ENCODE results near the gene PREX1.

The PREX1 gene

DNA sequence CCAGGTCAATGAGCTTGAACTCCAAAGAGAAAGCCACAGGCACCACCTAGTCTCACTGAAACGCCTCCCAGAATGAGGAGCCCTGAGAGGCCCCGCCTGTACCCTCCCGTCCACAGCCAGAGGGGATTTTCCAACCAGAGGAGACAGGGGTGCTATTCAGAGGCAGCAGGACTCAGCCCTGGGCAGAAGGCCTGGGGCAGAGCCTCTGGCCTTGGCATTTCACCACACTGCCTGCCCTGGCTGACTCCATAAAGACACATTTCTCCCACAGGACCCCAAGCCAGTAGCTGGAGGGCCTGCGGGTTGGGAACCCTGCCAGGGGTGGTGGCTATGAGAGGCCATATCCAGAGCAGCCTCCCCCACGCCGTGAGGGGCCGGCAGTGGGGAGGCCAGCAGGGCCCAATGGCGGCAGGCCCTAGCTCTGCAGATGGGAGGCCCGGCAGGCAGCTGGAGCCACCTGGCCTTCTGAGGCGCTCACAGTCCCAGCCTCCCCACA, 159.3 kb downstream of the PREX1 start:
- no peak overlapping the region; a peak in 1 of 20 replicates for H3K4me3 ChIP-seq
- peak overlapping the region in 6 of 11 experiments; percentile 19 to 63 (median 46); a peak in 10 of 22 replicates for H3K9ac ChIP-seq
- no peaks in the 10 kb centered on the region for H3K27me3 ChIP-seq
- peak overlapping the region in 8 of 11 experiments; percentile 24 to 67 (median 42); a peak in 14 of 22 replicates for H3K27ac ChIP-seq
- H3K9me3 ChIP-seq (replicated peaks in 1 of 11), result peaks cover 0 to 13% (median 0%) of the 10 kb centered on the region in 11 experiments; a peak in 3 of 22 replicates
- peaks cover 0 to 96% (median 0%) of the 10 kb centered on the region in 11 experiments; a peak in 7 of 22 replicates for H4K20me1 ChIP-seq
- no peak for TF ChIP-seq Cebpa-rat (IDR thresholded peaks at IDR 0.05)
- H3K4me2 ChIP-seq, result peak overlapping the region in 10 of 11 experiments; percentile 68 to 91 (median 76); a peak in 19 of 22 replicates
- H3K4me1 ChIP-seq, result peaks cover 26 to 48% (median 35%) of the 10 kb centered on the region in 10 experiments
- H3K36me3 ChIP-seq, result peaks cover 0 to 93% (median 12%) of the 10 kb centered on the region in 11 experiments; a peak in 14 of 22 replicates

- Histone ChIP-seq H3K36me3 (peaks cover 0 to 93% (median 12%) of the 10 kb centered on the region in 11 experiments; a peak in 14 of 22 replicates), H3K9ac (peak overlapping the region in 4 of 11 experiments; percentile 41 to 63 (median 56); a peak in 8 of 22 replicates), H3K4me1 (peaks cover 26 to 47% (median 38%) of the 10 kb centered on the region in 10 experiments), H3K4me3 (no peak overlapping the region), H4K20me1 (peaks cover 0 to 96% (median 0%) of the 10 kb centered on the region in 11 experiments; a peak in 7 of 22 replicates), H3K27ac (peak overlapping the region in 8 of 11 experiments; percentile 24 to 67 (median 42); a peak in 11 of 22 replicates), H3K4me2 (peak overlapping the region in 10 of 11 experiments; percentile 68 to 91 (median 76); a peak in 18 of 22 replicates), H3K27me3 (no peaks in the 10 kb centered on the region), H3K9me3 (replicated peaks in 1 of 11) (peaks cover 0 to 13% (median 0%) of the 10 kb centered on the region in 11 experiments; a peak in 3 of 22 replicates)
- TF ChIP-seq Cebpa-rat (IDR thresholded peaks at IDR 0.05), result no peak
These were observed 159.8 kb downstream of the PREX1 start for GRCh38 chr20:48667889-48668413.

DNA sequence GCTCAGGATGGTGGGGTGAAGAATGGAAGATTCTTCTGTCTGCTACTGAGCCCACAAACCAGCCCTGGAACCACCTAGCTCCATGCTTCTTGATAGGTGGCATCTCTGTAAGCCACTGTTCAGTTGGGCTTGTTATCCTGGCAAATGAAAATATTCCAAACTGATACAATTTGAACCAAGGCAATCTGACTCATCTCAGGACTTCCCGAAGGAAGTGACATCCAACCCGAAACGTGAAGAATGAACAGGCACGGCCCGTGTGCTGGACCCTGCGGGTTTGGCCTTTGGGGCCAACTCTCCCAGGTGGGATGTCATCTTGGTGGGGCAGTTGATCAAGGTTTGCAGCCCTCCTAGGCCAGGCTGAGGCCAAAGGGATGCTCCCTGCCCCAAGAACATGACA, 160.3 kb downstream of the PREX1 start:
- H3K4me2 ChIP-seq, result peak overlapping the region in 9 of 11 experiments; percentile 71 to 91 (median 78); a peak in 14 of 22 replicates
- H3K4me3 ChIP-seq, result no peak overlapping the region
- peaks cover 0 to 13% (median 0%) of the 10 kb centered on the region in 11 experiments; a peak in 3 of 22 replicates for H3K9me3 ChIP-seq (replicated peaks in 1 of 11)
- peak overlapping the region in 1 of 11 experiments; percentile 67; a peak in 1 of 22 replicates for H3K27ac ChIP-seq
- no peak for TF ChIP-seq Cebpa-rat (IDR thresholded peaks at IDR 0.05)
- no peaks in the 10 kb centered on the region for H3K27me3 ChIP-seq
- peaks cover 0 to 93% (median 12%) of the 10 kb centered on the region in 11 experiments; a peak in 14 of 22 replicates for H3K36me3 ChIP-seq
- H3K4me1 ChIP-seq, result peaks cover 26 to 52% (median 42%) of the 10 kb centered on the region in 10 experiments
- peaks cover 0 to 96% (median 0%) of the 10 kb centered on the region in 11 experiments; a peak in 7 of 22 replicates for H4K20me1 ChIP-seq
- H3K9ac ChIP-seq, result 0 out of 22 replicates have a peak overlapping the region, but pooled peaks of 1 of the 11 experiments have one; percentile 3

GRCh38 chr20:48665785-48666184, 162.0 kb downstream of the PREX1 start:
- H3K36me3 ChIP-seq, result peaks cover 0 to 90% (median 15%) of the 10 kb centered on the region in 11 experiments; a peak in 14 of 22 replicates
- H3K4me1 ChIP-seq, result peaks cover 18 to 63% (median 52%) of the 10 kb centered on the region in 10 experiments
- H3K4me2 ChIP-seq, result no peak overlapping the region
- H3K27me3 ChIP-seq, result no peaks in the 10 kb centered on the region
- no peak overlapping the region for H3K9ac ChIP-seq
- no peak for TF ChIP-seq Cebpa-rat (IDR thresholded peaks at IDR 0.05)
- peaks cover 0 to 9% (median under 1%) of the 10 kb centered on the region in 11 experiments; a peak in 7 of 22 replicates for H3K9me3 ChIP-seq (replicated peaks in 1 of 11)
- no peak overlapping the region for H3K4me3 ChIP-seq
- peak overlapping the region in 1 of 11 experiments; percentile 13; a peak in 2 of 22 replicates for H3K27ac ChIP-seq
- peaks cover 0 to 94% (median 0%) of the 10 kb centered on the region in 11 experiments; a peak in 7 of 22 replicates for H4K20me1 ChIP-seq

DNA sequence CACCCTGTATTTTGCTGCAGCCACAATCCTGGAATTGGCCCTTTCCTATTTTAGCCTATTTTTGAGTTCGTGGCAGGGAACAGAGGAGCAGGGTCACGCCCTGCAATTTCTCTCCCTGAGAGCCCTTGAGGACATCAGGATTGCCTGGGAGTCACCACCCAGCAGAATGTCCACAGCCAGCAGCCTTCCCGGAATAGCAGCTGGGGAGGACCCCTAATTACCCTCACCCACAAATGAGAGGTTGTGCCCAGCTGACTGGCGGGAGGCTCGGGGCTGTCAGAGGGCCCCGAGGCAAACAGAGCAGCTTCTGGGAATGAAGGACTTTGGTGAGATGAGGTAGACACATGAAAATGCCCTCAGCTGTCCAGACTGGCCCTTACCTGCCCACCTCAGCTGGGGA, 165.1 kb downstream of the PREX1 start:
- H3K27me3 ChIP-seq, result no peaks in the 10 kb centered on the region
- H3K27ac ChIP-seq, result peak overlapping the region in 1 of 11 experiments; percentile 30; a peak in 2 of 22 replicates
- peaks cover 0 to 91% (median 0%) of the 10 kb centered on the region in 11 experiments; a peak in 7 of 22 replicates for H4K20me1 ChIP-seq
- peak overlapping the region in 9 of 11 experiments; percentile 39 to 72 (median 58); a peak in 14 of 22 replicates for H3K4me2 ChIP-seq
- peaks cover 0 to 93% (median 27%) of the 10 kb centered on the region in 11 experiments; a peak in 14 of 22 replicates for H3K36me3 ChIP-seq
- H3K4me3 ChIP-seq, result no peak overlapping the region
- H3K9me3 ChIP-seq (replicated peaks in 1 of 11), result peaks cover 0 to 20% (median 10%) of the 10 kb centered on the region in 11 experiments; a peak in 13 of 22 replicates
- no peak overlapping the region; a peak in 2 of 22 replicates for H3K9ac ChIP-seq
- TF ChIP-seq Cebpa-rat (IDR thresholded peaks at IDR 0.05), result no peak
- H3K4me1 ChIP-seq, result peaks cover 16 to 57% (median 45%) of the 10 kb centered on the region in 10 experiments

DNA sequence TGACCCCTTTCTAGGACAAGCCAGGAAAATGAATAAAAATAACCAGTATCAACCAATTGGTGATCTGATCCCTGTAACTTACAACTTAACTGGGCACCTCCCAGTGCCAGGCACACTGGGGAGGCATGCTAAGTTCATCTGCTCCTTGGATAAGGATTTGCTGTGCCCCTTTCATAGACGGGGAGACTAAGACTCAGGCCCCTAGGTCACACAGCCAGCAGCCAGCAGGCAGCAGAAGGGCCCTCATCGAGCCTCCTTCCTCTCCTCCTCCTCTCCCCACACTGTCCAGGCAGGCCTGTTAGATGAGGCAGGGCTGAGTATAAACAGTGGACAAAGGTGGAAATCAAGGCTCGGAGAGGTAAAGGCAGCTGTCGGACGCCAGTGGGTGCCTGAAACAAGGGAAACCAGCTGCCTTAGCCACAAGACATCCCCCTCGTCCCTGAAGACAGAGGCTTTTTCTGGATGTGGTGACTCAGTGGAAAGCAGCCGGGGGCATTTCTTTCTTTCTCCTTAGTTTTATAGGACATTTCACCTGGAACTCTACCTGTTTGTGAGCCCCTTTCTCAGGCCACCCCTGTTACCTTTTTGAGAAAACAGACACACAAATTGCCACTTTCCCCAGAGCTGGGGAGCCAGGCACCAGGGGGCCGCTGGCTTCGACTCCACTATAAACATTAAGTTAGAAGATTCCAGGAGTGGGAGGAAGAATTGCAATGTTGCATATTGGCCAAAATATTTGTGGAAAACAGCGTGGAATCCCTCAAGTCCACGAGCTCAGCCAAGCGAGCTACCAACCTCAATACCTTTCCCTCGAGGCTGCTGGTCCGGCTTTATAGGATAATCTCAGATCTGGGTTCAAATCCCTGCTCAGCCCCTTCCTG, 166.0 kb downstream of the PREX1 start:
- Histone ChIP-seq H3K4me1 (peaks cover 16 to 60% (median 51%) of the 10 kb centered on the region in 10 experiments), H3K4me2 (peak overlapping the region in 10 of 11 experiments; percentile 11 to 72 (median 58); a peak in 19 of 22 replicates), H3K27me3 (no peaks in the 10 kb centered on the region), H3K9me3 (replicated peaks in 1 of 11) (peaks cover 0 to 20% (median 10%) of the 10 kb centered on the region in 11 experiments; a peak in 13 of 22 replicates), H4K20me1 (peaks cover 0 to 91% (median 0%) of the 10 kb centered on the region in 11 experiments; a peak in 7 of 22 replicates), H3K36me3 (peaks cover 0 to 92% (median 27%) of the 10 kb centered on the region in 11 experiments; a peak in 14 of 22 replicates), H3K9ac (peak overlapping the region in 9 of 11 experiments; percentile 0 to 50 (median 18); a peak in 10 of 22 replicates), H3K4me3 (no peak overlapping the region), H3K27ac (peak overlapping the region in 5 of 11 experiments; percentile 3 to 53 (median 38); a peak in 5 of 22 replicates)
- no peak for TF ChIP-seq Cebpa-rat (IDR thresholded peaks at IDR 0.05)

- Histone ChIP-seq H3K36me3 (peaks cover 0 to 92% (median 24%) of the 10 kb centered on the region in 11 experiments; a peak in 14 of 22 replicates), H3K9me3 (replicated peaks in 1 of 11) (peaks cover 0 to 16% (median 10%) of the 10 kb centered on the region in 11 experiments; a peak in 13 of 22 replicates), H3K4me2 (no peak overlapping the region), H4K20me1 (peaks cover 0 to 93% (median 0%) of the 10 kb centered on the region in 11 experiments; a peak in 7 of 22 replicates), H3K27me3 (no peaks in the 10 kb centered on the region), H3K4me1 (peaks cover 16 to 67% (median 59%) of the 10 kb centered on the region in 10 experiments), H3K4me3 (no peak overlapping the region), H3K27ac (no peak overlapping the region), H3K9ac (no peak overlapping the region)
- TF ChIP-seq Cebpa-rat (IDR thresholded peaks at IDR 0.05), result no peak
These were observed 167.0 kb downstream of the PREX1 start for GRCh38 chr20:48660788-48661187.
